ENCODE measurements around the gene SLC32A1.

GRCh38 chr20:38764567-38765318 is 40.5 kb downstream of the SLC32A1 start:
- TF ChIP-seq CTCF (IDR thresholded peaks at IDR 0.05) (no peak), POLR2A (IDR thresholded peaks at IDR 0.05) (no peak)
